ENCODE results near the gene KCNJ13.

Gene KCNJ13

DNA sequence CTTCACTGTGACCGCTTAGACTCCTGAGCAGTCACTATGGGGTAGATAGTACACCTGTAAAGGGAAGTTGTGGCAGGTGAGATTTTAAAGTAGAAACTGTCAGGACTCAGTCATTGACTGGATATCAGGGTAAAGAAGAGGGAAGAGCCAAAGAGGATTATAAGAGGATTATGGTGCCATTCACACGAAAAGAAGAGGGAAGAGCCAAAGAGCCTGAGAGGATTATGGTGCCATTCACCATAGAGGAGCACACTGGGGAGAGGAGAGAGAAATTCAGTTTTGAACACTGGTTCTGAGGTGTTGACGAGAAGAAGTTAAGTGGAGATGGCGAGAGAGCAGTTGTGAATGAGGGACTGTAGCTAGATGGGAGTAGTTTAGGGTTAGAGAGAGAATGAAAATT is 16.9 kb upstream of the KCNJ13 start:
- H3K36me3 ChIP-seq (ENCODE audit: control insufficient read depth, insufficient read depth, low read length) = peaks cover 96% of the 10 kb centered on the region
- H3K4me1 ChIP-seq (ENCODE audit: control insufficient read depth, insufficient read depth, low read length) = no peaks in the 10 kb centered on the region
- no peaks in the 10 kb centered on the region for H3K27me3 ChIP-seq (ENCODE audit: control insufficient read depth, insufficient read depth, low read length)
- H3K9me3 ChIP-seq (ENCODE audit: control insufficient read depth, insufficient read depth, low read length) = no peaks in the 10 kb centered on the region
- H3K4me3 ChIP-seq (ENCODE audit: low read depth, low read length) = no peak overlapping the region
- H3K27ac ChIP-seq (ENCODE audit: low read depth, low read length) = no peak overlapping the region
- no peak overlapping the region for H3K9ac ChIP-seq (ENCODE audit: low read depth, low read length)

DNA sequence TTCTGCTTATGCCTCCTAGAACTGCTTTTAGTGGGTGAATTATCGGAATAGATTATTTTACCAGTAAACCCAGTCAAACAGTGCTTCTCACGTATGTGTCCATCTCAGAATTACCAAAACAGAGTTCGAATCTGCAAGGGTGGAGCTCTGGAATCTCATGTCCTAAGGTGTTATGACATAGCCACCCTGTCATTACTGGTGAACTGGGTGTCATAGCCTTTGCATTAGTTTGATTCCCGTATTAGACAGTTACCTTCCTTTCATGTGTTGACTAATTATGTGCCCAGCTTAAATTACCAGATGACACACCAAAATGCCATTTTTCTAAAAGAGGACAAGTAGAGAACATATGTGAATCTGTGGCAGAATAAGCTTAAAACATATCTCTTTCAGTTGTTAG is 15.2 kb upstream of the KCNJ13 start:
- no peaks in the 10 kb centered on the region for H3K4me1 ChIP-seq (ENCODE audit: control insufficient read depth, insufficient read depth, low read length)
- no peak overlapping the region for H3K27ac ChIP-seq (ENCODE audit: low read depth, low read length)
- H3K27me3 ChIP-seq (ENCODE audit: control insufficient read depth, insufficient read depth, low read length) = no peaks in the 10 kb centered on the region
- H3K9me3 ChIP-seq (ENCODE audit: control insufficient read depth, insufficient read depth, low read length) = no peaks in the 10 kb centered on the region
- no peak overlapping the region for H3K4me3 ChIP-seq (ENCODE audit: low read depth, low read length)
- H3K36me3 ChIP-seq (ENCODE audit: control insufficient read depth, insufficient read depth, low read length) = peaks cover 98% of the 10 kb centered on the region
- H3K9ac ChIP-seq (ENCODE audit: low read depth, low read length) = no peak overlapping the region

DNA sequence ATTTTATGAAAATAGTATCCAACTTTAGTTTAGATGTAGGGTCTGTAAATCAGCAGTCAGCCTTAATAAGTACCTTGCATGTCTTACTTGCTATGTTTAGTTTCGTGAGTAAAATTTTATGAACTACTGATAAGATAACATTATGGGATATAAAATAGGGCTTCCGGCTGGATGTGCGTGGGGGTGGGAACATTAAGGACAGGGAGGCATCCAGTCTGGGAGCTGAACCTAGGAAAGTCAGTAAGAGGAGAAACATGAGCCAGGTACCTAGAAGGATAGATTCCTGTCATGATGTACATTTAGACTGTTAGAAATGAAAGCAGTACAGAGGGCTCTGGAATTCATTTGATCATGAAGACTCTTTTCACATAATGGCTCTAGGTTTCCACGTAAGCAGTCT is 12.7 kb upstream of the KCNJ13 start:
- H3K27ac ChIP-seq (ENCODE audit: low read depth, low read length) = no peak overlapping the region
- no peaks in the 10 kb centered on the region for H3K27me3 ChIP-seq (ENCODE audit: control insufficient read depth, insufficient read depth, low read length)
- no peak overlapping the region for H3K4me3 ChIP-seq (ENCODE audit: low read depth, low read length)
- H3K9ac ChIP-seq (ENCODE audit: low read depth, low read length) = no peak overlapping the region
- peaks cover 79% of the 10 kb centered on the region for H3K36me3 ChIP-seq (ENCODE audit: control insufficient read depth, insufficient read depth, low read length)
- H3K9me3 ChIP-seq (ENCODE audit: control insufficient read depth, insufficient read depth, low read length) = no peaks in the 10 kb centered on the region
- H3K4me1 ChIP-seq (ENCODE audit: control insufficient read depth, insufficient read depth, low read length) = no peaks in the 10 kb centered on the region

GRCh38 chr2:232787806-232788205 is 11.4 kb upstream of the KCNJ13 start:
- Histone ChIP-seq H3K9ac (ENCODE audit: low read depth, low read length) (no peak overlapping the region), H3K36me3 (ENCODE audit: control insufficient read depth, insufficient read depth, low read length) (peaks cover 66% of the 10 kb centered on the region), H3K9me3 (ENCODE audit: control insufficient read depth, insufficient read depth, low read length) (no peaks in the 10 kb centered on the region), H3K4me3 (ENCODE audit: low read depth, low read length) (no peak overlapping the region), H3K4me1 (ENCODE audit: control insufficient read depth, insufficient read depth, low read length) (no peaks in the 10 kb centered on the region), H3K27me3 (ENCODE audit: control insufficient read depth, insufficient read depth, low read length) (no peaks in the 10 kb centered on the region), H3K27ac (ENCODE audit: low read depth, low read length) (no peak overlapping the region)

DNA sequence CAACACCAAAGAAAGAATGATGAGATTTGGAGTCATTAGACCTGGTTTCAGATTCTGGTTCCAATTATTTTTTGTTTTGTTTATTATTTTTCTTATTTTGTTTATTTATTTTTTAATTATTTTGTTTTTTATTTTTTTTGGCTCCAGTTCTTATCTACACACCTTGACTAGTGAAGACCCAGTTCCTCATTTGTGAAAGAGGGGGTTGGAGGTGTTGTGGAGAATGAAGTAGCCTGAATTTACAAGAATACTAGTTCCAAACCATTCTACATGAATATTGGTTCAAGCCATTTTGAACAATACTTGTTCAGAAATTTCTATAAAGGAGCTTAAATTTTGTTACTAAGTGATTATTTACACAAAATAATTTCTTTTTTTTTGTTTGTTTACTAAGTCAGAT is 6.9 kb upstream of the KCNJ13 start:
- Histone ChIP-seq H3K27me3 (ENCODE audit: control insufficient read depth, insufficient read depth, low read length) (no peaks in the 10 kb centered on the region), H3K4me3 (ENCODE audit: low read depth, low read length) (no peak overlapping the region), H3K4me1 (ENCODE audit: control insufficient read depth, insufficient read depth, low read length) (no peaks in the 10 kb centered on the region), H3K9ac (ENCODE audit: low read depth, low read length) (no peak overlapping the region), H3K9me3 (ENCODE audit: control insufficient read depth, insufficient read depth, low read length) (no peaks in the 10 kb centered on the region), H3K36me3 (ENCODE audit: control insufficient read depth, insufficient read depth, low read length) (peaks cover 22% of the 10 kb centered on the region), H3K27ac (ENCODE audit: low read depth, low read length) (no peak overlapping the region)

GRCh38 chr2:232781765-232782164 is 5.4 kb upstream of the KCNJ13 start:
- H3K36me3 ChIP-seq (ENCODE audit: control insufficient read depth, insufficient read depth, low read length) = peaks cover 6% of the 10 kb centered on the region

DNA sequence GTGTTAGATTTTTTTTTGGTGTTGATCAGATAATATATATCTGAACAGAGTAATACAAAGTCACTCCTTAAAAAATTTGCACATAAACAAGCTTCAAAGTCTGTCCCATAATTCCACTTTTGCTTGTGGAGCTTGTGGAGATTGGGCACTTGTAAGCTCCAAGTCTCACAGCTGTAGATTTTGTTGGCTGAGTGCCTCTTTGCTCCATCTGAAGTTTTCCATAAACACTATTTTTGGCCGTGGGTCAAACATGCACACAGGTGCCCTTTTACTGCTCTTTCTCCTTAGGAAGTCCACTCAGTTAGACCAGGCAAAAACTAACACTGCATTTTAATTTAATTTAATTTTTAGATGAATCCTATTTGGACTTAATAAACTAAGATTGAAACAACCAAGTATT is 3.6 kb upstream of the KCNJ13 start:
- H3K9me3 ChIP-seq (ENCODE audit: control insufficient read depth, insufficient read depth, low read length) = no peaks in the 10 kb centered on the region
- H3K27me3 ChIP-seq (ENCODE audit: control insufficient read depth, insufficient read depth, low read length) = no peaks in the 10 kb centered on the region
- peaks cover 10% of the 10 kb centered on the region for H3K4me1 ChIP-seq (ENCODE audit: control insufficient read depth, insufficient read depth, low read length)
- peaks cover 4% of the 10 kb centered on the region; the same call in 1 of the 2 replicates for H3K36me3 ChIP-seq (ENCODE audit: control insufficient read depth, insufficient read depth, low read length)
- no peak overlapping the region for H3K27ac ChIP-seq (ENCODE audit: low read depth, low read length)
- no peak overlapping the region for H3K4me3 ChIP-seq (ENCODE audit: low read depth, low read length)
- H3K9ac ChIP-seq (ENCODE audit: low read depth, low read length) = no peak overlapping the region

More at GRCh38 chr2:232781765-232782164, 5.4 kb upstream of the KCNJ13 start:
- Histone ChIP-seq H3K9ac (ENCODE audit: low read depth, low read length) (no peak overlapping the region), H3K9me3 (ENCODE audit: control insufficient read depth, insufficient read depth, low read length) (no peaks in the 10 kb centered on the region), H3K4me1 (ENCODE audit: control insufficient read depth, insufficient read depth, low read length) (peaks cover under 1% of the 10 kb centered on the region; the same call in 1 of the 2 replicates), H3K4me3 (ENCODE audit: low read depth, low read length) (no peak overlapping the region), H3K27me3 (ENCODE audit: control insufficient read depth, insufficient read depth, low read length) (no peaks in the 10 kb centered on the region), H3K27ac (ENCODE audit: low read depth, low read length) (peak overlapping the region; percentile 16)

GRCh38 chr2:232779465-232779864 is 3.1 kb upstream of the KCNJ13 start:
- peaks cover 5% of the 10 kb centered on the region; the same call in 1 of the 2 replicates for H3K36me3 ChIP-seq (ENCODE audit: control insufficient read depth, insufficient read depth, low read length)
- no peak overlapping the region for H3K9ac ChIP-seq (ENCODE audit: low read depth, low read length)
- H3K27ac ChIP-seq (ENCODE audit: low read depth, low read length) = no peak overlapping the region
- no peak overlapping the region for H3K4me3 ChIP-seq (ENCODE audit: low read depth, low read length)
- H3K4me1 ChIP-seq (ENCODE audit: control insufficient read depth, insufficient read depth, low read length) = peaks cover 10% of the 10 kb centered on the region
- H3K9me3 ChIP-seq (ENCODE audit: control insufficient read depth, insufficient read depth, low read length) = no peaks in the 10 kb centered on the region
- H3K27me3 ChIP-seq (ENCODE audit: control insufficient read depth, insufficient read depth, low read length) = no peaks in the 10 kb centered on the region

DNA sequence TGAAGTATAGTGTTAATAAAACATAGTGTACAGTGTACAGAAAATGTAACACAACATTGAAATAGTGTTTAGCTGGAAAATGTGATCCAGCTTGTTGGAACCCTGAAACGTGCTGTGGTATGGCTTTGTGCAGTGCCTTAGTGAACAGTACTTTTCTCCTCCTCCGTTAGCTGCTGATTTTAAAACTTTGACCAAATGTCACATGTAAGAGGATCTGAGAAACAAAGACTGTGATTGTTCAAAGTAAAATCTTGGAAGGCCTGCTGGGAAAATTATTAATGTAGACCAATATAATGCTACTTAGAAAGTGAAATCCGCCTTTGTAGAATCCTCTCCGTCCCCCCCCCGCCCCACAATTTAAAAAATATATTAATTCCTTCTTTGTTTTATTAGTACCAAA is 911 bp upstream of the KCNJ13 start:
- peaks cover 15% of the 10 kb centered on the region; the same call in 1 of the 2 replicates for H3K36me3 ChIP-seq (ENCODE audit: control insufficient read depth, insufficient read depth, low read length)
- no peak overlapping the region for H3K9ac ChIP-seq (ENCODE audit: low read depth, low read length)

DNA sequence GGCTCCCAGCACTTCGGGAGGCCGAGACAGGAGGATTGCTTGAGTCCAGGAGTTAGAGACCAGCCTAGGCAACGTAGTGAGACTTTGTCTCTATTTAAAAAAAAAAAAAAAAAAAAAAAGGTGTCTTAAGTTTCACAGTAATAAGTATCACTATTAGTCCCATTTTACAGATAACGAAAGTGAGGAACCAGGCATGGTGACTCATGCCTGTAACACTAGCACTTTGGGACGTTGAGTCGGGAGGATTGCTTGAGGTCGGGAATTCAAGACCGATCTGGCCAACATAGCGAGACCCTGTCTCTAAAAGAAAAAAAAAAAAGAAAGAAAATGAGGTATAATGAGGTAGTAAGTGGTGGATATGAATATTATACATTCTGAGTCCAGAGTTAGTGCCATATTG is 2.5 kb downstream of the KCNJ13 start:
- Histone ChIP-seq H3K4me3 (ENCODE audit: low read depth, low read length) (no peak overlapping the region), H3K4me1 (ENCODE audit: control insufficient read depth, insufficient read depth, low read length) (peaks cover 10% of the 10 kb centered on the region), H3K9me3 (ENCODE audit: control insufficient read depth, insufficient read depth, low read length) (no peaks in the 10 kb centered on the region), H3K27ac (ENCODE audit: low read depth, low read length) (no peak overlapping the region), H3K36me3 (ENCODE audit: control insufficient read depth, insufficient read depth, low read length) (peaks cover 38% of the 10 kb centered on the region), H3K9ac (ENCODE audit: low read depth, low read length) (no peak overlapping the region), H3K27me3 (ENCODE audit: control insufficient read depth, insufficient read depth, low read length) (no peaks in the 10 kb centered on the region)

More for the DNA sequence above, 911 bp upstream of the KCNJ13 start:
- Histone ChIP-seq H3K27ac (ENCODE audit: low read depth, low read length) (no peak overlapping the region), H3K9me3 (ENCODE audit: control insufficient read depth, insufficient read depth, low read length) (no peaks in the 10 kb centered on the region), H3K4me3 (ENCODE audit: low read depth, low read length) (no peak overlapping the region), H3K27me3 (ENCODE audit: control insufficient read depth, insufficient read depth, low read length) (no peaks in the 10 kb centered on the region), H3K4me1 (ENCODE audit: control insufficient read depth, insufficient read depth, low read length) (peaks cover 10% of the 10 kb centered on the region)

DNA sequence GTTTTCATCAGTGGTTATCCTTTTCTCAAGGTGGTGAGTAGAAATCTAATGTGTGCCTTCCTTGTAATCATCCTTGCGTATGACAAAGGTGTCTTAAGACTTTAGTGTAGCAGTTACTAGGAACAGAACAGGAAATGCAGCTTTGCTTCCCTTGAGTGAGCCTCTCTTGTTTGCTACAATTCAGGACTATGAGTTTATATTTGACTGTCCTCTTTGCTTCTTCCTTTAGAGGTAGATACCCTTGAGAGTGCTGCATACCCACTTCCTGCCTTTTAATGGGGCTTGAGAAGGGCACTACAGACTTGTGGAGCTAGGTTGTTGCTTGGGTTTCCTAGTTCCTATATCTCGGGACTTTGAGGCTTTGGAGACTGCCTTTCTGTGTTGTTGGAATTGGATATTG is 3.8 kb downstream of the KCNJ13 start:
- Histone ChIP-seq H3K9ac (ENCODE audit: low read depth, low read length) (no peak overlapping the region), H3K27ac (ENCODE audit: low read depth, low read length) (no peak overlapping the region), H3K9me3 (ENCODE audit: control insufficient read depth, insufficient read depth, low read length) (no peaks in the 10 kb centered on the region), H3K4me1 (ENCODE audit: control insufficient read depth, insufficient read depth, low read length) (peaks cover 10% of the 10 kb centered on the region), H3K4me3 (ENCODE audit: low read depth, low read length) (no peak overlapping the region), H3K36me3 (ENCODE audit: control insufficient read depth, insufficient read depth, low read length) (peaks cover 50% of the 10 kb centered on the region), H3K27me3 (ENCODE audit: control insufficient read depth, insufficient read depth, low read length) (no peaks in the 10 kb centered on the region)

DNA sequence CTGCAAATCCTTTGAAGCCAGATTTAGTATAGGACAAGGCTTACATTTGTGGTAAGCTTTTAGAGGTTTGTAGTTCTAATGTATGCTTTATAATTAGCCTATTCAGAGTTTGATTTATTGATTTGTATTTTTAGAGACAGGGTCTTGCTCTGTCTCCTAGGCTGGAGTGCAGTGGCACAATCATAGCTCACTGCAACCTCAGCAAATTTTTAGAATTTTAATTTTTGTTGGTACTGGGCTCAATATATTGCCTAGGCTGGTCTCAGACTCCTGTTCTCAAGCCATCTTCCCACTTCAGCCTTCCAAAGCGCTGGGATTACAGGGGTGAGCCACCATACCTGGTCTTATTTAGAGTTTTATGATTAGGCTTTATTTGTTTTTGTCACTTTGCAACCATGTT is 4.5 kb downstream of the KCNJ13 start:
- no peak overlapping the region for H3K4me3 ChIP-seq (ENCODE audit: low read depth, low read length)
- no peaks in the 10 kb centered on the region for H3K27me3 ChIP-seq (ENCODE audit: control insufficient read depth, insufficient read depth, low read length)
- H3K4me1 ChIP-seq (ENCODE audit: control insufficient read depth, insufficient read depth, low read length) = peaks cover 10% of the 10 kb centered on the region
- H3K9ac ChIP-seq (ENCODE audit: low read depth, low read length) = no peak overlapping the region
- no peak overlapping the region for H3K27ac ChIP-seq (ENCODE audit: low read depth, low read length)
- H3K36me3 ChIP-seq (ENCODE audit: control insufficient read depth, insufficient read depth, low read length) = peaks cover 55% of the 10 kb centered on the region
- no peaks in the 10 kb centered on the region for H3K9me3 ChIP-seq (ENCODE audit: control insufficient read depth, insufficient read depth, low read length)
